ENCODE data around the gene MVP. TPM values are rescaled to one million over a fixed set of nuclear protein-coding genes. Genes with fewer than 3 reads are reported as not detected.
A peak's percentile ranks its signal among the peaks of the same experiment; 100 is the strongest.

MVP gene
- total RNA-seq, 1 donor from 2014 or later, result 177 TPM

- TF ChIP-seq, protein P1, sequence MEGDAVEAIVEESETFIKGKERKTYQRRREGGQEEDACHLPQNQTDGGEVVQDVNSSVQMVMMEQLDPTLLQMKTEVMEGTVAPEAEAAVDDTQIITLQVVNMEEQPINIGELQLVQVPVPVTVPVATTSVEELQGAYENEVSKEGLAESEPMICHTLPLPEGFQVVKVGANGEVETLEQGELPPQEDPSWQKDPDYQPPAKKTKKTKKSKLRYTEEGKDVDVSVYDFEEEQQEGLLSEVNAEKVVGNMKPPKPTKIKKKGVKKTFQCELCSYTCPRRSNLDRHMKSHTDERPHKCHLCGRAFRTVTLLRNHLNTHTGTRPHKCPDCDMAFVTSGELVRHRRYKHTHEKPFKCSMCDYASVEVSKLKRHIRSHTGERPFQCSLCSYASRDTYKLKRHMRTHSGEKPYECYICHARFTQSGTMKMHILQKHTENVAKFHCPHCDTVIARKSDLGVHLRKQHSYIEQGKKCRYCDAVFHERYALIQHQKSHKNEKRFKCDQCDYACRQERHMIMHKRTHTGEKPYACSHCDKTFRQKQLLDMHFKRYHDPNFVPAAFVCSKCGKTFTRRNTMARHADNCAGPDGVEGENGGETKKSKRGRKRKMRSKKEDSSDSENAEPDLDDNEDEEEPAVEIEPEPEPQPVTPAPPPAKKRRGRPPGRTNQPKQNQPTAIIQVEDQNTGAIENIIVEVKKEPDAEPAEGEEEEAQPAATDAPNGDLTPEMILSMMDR (IDR thresholded peaks at IDR 0.05), result no peak
These were observed 14.8 kb upstream of the MVP start for GRCh38 chr16:29805232-29806098.

DNA sequence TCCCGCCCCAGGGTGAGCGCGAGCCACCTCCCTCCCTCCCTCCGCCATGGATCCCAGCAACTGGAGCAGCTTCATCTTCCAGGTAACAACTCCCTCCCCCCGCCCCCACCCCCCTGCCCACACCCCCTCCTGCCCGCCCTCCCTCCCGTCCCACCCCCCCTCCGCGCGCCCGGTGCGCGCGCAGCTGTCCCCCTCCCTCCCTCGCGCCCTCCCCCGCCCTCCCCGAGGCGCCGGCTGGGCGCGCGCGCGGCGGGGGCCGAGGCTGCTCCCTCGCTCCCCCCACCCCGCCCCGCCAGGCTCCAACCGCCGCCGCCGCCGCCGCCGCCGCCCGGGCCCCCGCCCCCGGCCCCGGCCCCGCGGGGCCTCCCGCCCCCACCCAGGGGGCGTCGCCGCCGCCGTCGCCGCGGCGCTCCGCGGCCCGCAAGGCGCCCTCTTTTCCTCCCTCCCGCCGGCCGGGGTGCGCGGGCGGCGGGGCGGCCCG lies 14.1 kb upstream of the MVP start, which contains the start of gene MAZ:
Gene MAZ, plus strand, starts transcription at position 431 of the 481 bp plus-strand sequence. CDS start 173 bp downstream, outside the sequence.
- DNase-seq (peak; percentile 66), ATAC-seq (ENCODE audit: low read depth) (peak; percentile 12)
- H3K4me3 Mint-ChIP-seq, result peak within 1 kb of the TSS; percentile 100
- ChIA-PET CTCF (interaction anchor here (2.8 kb wide), 1 partner anchor 105 kb away, joined by 12 read pairs; no protein-coding TSS in a partner anchor), POLR2A (interaction anchor here (0.5 to 5.5 kb wide), 18 partner anchors 10 to 1314 kb away, joined by 3 to 147 read pairs (median 4); partner anchors contain the start of genes ALDOA, KCTD13, KIF22 and MVP)
- no peaks in the 10 kb centered on the region for H3K9me3 Mint-ChIP-seq
- H3K27ac Mint-ChIP-seq, result peak within 1 kb of the TSS; percentile 100
- H3K27me3 Mint-ChIP-seq, result no peaks in the 10 kb centered on the region
- H3K36me3 Mint-ChIP-seq (ENCODE audit: low read depth), result peaks cover 31% of the 10 kb centered on the region
- TF ChIP-seq, protein P1 (IDR thresholded peaks at IDR 0.05), result no peak
- H3K4me1 Mint-ChIP-seq, result peaks cover 51% of the 10 kb centered on the region
- intact Hi-C loops (cut with micrococcal nuclease), result loop anchor here (2.0 kb wide), 1 partner anchor 15 kb away; the partner anchor contains the start of gene MVP

More at GRCh38 chr16:29805232-29806098, 14.8 kb upstream of the MVP start:
- POLR2A ChIA-PET, result interaction anchor here (0.6 to 6.1 kb wide), 17 partner anchors 9 to 1313 kb away, joined by 3 to 147 read pairs (median 5); partner anchors contain the start of genes KCTD13, KIF22, MVP and PAGR1
- H3K4me1 Mint-ChIP-seq, result peaks cover 44% of the 10 kb centered on the region
- intact Hi-C loops (cut with micrococcal nuclease), result loop anchor here (2.0 kb wide), 1 partner anchor 15 kb away; the partner anchor contains the start of gene MVP
- DNase-seq, result peak; percentile 96
- no peaks in the 10 kb centered on the region for H3K27me3 Mint-ChIP-seq
- peak overlapping the region; percentile 100 for H3K4me3 Mint-ChIP-seq
- no peaks in the 10 kb centered on the region for H3K9me3 Mint-ChIP-seq
- peaks cover 34% of the 10 kb centered on the region for H3K36me3 Mint-ChIP-seq (ENCODE audit: low read depth)
- CTCF ChIA-PET, result interaction anchor here (1.0 kb wide), 1 partner anchor 21 kb away, joined by 5 read pairs; no protein-coding TSS in a partner anchor
- H3K27ac Mint-ChIP-seq, result peak overlapping the region; percentile 100
- peak; percentile 70 for ATAC-seq (ENCODE audit: low read depth)

GRCh38 chr16:29806641-29807425 lies 13.4 kb upstream of the MVP start:
- ChIA-PET POLR2A (interaction anchor here (0.5 to 5.5 kb wide), 19 partner anchors 11 to 1315 kb away, joined by 3 to 147 read pairs (median 5); partner anchors contain the start of genes ALDOA, KCTD13, KIF22 and MVP), CTCF (interaction anchor here (1.0 to 2.8 kb wide), 8 partner anchors 9 to 200 kb away, joined by 3 to 43 read pairs (median 8); partner anchors contain the start of genes KIF22, MVP and PAGR1)
- peak overlapping the region; percentile 80 for H3K4me3 Mint-ChIP-seq
- peaks cover 58% of the 10 kb centered on the region for H3K4me1 Mint-ChIP-seq
- H3K9me3 Mint-ChIP-seq, result no peaks in the 10 kb centered on the region
- peak overlapping the region; percentile 81 for H3K27ac Mint-ChIP-seq
- ATAC-seq (ENCODE audit: low read depth) (no peak), DNase-seq (peak; percentile 55)
- no peaks in the 10 kb centered on the region for H3K27me3 Mint-ChIP-seq
- intact Hi-C loops (cut with micrococcal nuclease), result loop anchor here (1.0 to 2.0 kb wide), 6 partner anchors 9 to 225 kb away; partner anchors contain the start of genes KIF22, MVP and PAGR1
- TF ChIP-seq, protein P1 (IDR thresholded peaks at IDR 0.05), result no peak
- H3K36me3 Mint-ChIP-seq (ENCODE audit: low read depth), result peaks cover 28% of the 10 kb centered on the region

DNA sequence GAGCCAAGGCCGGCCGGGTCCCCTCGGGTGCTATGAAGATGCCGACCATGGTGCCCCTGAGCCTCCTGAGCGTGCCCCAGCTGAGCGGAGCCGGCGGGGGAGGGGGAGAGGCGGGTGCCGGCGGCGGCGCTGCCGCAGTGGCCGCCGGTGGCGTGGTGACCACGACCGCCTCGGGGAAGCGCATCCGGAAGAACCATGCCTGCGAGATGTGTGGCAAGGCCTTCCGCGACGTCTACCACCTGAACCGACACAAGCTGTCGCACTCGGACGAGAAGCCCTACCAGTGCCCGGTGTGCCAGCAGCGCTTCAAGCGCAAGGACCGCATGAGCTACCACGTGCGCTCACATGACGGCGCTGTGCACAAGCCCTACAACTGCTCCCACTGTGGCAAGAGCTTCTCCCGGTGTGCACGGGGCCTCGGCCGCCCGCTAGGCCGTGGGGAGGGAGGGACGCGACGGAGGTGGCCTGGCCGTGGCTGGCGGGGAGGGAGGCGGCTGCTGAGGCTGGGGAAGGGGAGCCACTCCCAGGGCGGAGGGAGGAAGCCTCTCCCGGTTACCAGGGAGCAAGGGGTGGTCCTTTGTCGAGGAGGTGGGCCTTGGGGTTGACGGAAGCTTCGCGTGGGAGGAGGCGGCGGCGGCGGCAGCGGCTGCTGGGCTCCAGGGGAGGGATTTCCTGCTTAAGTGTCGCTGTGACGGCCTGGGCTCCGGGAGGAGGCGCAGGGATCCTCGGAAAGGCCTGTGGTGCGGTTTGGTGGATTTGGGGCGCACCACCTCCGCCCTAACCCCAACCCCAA lies 12.6 kb upstream of the MVP start:
- POLR2A ChIA-PET, result interaction anchor here (0.5 to 5.5 kb wide), 14 partner anchors 11 to 610 kb away, joined by 3 to 147 read pairs (median 6); partner anchors contain the start of genes ALDOA, KCTD13, KIF22 and MVP
- TF ChIP-seq, protein P1 (IDR thresholded peaks at IDR 0.05), result no peak
- DNase-seq (peak; percentile 74), ATAC-seq (ENCODE audit: low read depth) (peak; percentile 29)
- CTCF ChIA-PET, result interaction anchor here (0.8 to 2.8 kb wide), 10 partner anchors 9 to 199 kb away, joined by 3 to 43 read pairs (median 8); partner anchors contain the start of genes KIF22, MVP, PAGR1 and TAOK2
- peak overlapping the region; percentile 80 for H3K4me3 Mint-ChIP-seq
- H3K36me3 Mint-ChIP-seq (ENCODE audit: low read depth), result peaks cover 28% of the 10 kb centered on the region
- H3K9me3 Mint-ChIP-seq, result no peaks in the 10 kb centered on the region
- peaks cover 60% of the 10 kb centered on the region for H3K4me1 Mint-ChIP-seq
- no peaks in the 10 kb centered on the region for H3K27me3 Mint-ChIP-seq
- H3K27ac Mint-ChIP-seq, result peak overlapping the region; percentile 81
- intact Hi-C loops (cut with micrococcal nuclease), result loop anchor here (1.0 to 2.0 kb wide), 6 partner anchors 9 to 225 kb away; partner anchors contain the start of genes KIF22, MVP and PAGR1
